Islet precursor cell (in vitro differentiated cells): Measurements from ENCODE around the gene NSD1.

Experiments used
- DNase-seq: peaks from one replicate; pipeline ENCODE4 v3.0.0-alpha.2; 2018

The NSD1 gene

DNA sequence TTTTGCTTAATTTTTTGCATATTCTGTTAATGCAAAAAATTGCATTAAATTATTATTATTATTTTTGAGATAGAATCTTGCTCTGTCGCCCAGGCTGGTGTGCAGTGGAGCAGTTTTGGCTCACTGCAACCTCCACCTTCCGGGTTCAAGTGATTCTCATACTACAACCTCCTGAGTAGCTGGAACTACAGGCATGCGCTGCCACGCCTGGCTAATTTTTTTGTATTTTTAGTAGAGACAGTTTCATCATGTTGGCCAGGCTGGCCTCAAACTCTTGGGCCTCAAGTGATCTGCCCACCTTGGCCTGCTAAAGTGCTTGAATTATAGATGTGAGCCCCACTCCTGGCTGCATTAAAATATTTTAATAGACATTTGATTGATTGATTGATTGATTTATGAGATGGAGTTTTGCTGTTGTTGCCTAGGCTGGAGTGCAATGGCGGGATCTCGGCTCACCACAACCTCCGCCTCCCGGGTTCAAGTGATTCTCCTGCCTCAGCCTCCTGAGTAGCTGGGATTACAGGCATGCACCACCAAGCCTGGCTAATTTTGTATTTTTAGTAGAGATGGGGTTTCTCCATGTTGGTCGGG, 44.4 kb downstream of the NSD1 start:
- peak; percentile 2 for DNase-seq

DNA sequence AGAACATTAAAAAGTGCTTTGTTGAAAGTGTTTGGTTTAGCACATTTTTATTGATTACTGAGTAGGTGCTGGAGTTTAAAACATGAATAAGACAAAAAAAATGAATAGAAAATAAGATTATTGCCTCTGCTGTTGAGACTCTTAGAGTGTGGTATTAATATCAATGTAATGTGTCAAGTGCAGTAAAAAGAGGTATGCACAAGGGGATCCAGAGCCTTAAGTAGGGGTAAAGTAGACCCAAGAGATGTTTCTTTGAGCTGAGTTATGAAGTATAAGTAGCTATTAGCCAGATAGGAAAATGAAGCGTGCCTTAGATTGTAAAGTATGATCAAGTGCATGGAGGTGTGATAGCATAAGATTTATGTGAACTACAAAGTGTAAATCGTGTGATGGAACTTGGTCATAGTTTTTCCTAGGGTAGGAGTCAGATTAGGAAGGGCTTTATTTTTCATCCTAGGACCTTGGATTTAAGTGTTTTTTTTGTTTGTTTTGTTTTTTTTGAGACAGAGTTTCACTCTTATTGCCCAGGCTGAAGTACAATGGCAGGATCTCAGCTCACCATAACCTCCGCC, 45.2 kb downstream of the NSD1 start:
- no peak for DNase-seq

DNA sequence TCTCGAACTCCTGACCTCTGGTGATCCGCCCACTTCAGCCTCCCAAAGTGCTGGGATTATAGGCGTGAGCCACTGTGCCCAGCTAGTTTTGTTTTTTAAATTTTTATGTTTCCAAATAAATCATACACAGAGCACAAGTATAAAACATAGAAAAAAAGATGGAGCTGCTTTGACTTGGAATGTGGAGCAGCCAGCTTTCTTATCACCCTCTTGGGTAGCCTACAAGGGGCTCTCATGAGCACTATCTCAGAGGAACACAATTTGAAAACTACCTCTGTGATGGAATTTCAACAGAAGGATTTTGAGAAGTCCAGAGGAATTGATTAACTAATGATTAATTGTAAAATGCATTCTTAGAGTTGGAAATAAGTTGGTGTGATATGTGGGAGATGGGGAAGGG, 45.9 kb downstream of the NSD1 start:
- DNase-seq, result peak; percentile 23

DNA sequence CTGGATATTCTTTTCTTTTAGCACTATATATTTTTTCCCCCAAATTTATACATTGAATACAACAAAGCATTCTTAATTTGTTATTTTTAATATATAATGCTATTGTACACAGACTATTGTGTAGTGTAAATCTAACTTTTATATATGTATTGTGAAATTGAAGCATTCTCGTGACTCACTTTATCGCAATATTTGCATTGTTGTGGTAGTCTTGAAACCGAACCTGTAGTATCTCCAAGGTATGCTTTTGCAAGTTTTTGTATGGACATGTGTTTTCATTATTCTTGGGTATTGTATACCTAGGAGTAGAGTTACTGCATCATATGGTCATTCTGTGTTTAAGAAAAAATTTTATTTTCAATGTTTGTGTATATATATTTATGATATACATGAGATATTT, 49.6 kb downstream of the NSD1 start:
- no peak for DNase-seq

DNA sequence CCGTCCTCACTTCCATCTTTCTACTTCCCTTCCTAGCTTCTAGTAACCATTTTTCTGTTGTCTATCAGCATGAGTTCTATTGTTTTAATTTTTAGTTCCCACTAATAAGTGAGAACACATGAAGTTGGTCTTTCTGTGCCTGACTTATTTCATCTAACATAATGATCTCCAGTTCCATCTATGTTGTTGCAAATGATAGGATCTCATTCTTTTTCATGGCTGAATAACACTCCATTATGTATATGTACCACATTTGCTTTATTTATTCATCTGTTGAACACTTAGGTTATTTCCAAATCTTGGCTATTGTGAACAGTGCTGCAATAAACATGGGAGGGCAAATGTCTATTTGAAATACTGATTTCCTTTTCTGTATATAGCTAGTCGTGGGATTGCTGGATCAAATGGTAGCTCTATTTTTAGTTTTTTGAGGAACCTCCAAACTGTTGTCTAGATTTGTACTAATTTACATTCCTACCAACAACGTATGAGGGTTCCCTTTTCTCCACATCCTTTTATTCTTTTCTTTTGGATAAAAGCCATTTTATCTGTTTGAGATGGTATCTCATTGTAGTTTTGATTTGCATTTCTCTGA, 50.3 kb downstream of the NSD1 start:
- no peak for DNase-seq

DNA sequence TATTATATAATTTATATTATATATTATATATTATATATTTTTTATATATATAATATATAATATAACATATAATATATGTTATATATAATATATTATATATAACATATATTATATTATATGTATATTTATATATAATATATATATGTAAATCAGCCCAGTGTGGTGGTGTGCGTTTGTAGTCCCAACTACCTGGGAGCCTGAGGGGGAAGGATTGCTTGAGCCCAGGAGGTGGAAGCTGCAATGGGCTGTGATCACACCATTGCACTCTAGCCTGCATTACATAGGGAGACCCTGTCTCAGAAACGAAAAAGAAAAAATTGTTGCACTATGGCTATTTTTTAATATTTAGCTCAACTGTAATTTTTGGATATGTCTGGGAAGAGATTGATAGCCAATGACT, 52.4 kb downstream of the NSD1 start:
- DNase-seq, result no peak

DNA sequence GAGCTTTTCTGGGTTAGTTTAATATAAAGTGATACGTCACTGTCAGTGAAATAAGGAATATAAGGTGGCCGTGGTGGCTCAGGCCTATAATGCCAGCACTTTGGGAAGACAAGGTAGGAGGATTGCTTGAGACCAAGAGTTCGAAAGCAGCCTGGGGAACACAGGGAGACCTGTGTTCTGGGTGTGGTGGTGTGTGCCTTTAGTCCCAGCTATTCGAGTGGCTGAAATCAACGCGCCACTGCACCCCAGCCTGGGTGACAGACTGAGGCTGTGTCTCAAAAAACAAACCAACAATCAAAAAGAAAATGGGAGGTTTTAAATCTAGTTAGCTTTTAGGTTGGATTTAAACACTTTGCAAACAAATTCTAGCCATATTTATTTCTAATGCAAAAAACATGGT, 53.1 kb downstream of the NSD1 start:
- DNase-seq, result no peak

DNA sequence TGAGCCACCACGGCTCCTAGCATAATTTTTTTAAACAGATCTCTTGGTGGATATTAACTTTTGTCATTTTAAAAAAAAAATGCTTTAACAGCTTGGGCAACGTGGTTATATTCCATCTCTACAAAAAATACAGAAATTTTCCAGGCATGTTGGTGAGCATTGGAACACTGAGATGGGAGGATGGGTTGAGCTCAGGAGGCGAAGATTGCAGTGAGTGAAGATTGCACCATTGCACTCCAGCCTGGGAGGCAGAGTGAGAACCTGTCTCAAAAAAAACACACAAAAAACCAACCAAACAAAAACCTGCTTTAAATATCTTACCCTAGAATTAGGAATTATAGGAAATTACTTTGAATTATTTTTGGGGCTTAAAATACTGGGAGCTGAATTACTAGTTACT, 55.2 kb downstream of the NSD1 start:
- DNase-seq, result no peak

DNA sequence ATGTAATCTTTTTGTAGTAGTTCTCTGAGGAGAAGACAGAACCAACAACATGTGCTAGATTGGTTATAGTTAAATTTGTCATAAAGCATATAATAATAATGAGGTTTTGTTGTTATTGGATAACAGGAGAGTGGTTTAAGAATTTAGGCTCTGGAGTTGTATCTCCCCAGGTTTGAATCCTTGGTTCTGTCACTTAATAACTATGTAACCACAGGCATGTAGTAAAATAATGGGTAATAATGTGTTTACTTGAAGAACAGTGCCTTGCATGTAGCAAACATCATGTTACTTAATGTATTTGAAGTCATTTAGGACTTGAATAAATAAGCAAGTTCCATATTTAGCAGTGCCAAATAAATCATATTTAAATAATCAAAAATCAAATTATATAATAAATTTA, 55.8 kb downstream of the NSD1 start:
- no peak for DNase-seq

DNA sequence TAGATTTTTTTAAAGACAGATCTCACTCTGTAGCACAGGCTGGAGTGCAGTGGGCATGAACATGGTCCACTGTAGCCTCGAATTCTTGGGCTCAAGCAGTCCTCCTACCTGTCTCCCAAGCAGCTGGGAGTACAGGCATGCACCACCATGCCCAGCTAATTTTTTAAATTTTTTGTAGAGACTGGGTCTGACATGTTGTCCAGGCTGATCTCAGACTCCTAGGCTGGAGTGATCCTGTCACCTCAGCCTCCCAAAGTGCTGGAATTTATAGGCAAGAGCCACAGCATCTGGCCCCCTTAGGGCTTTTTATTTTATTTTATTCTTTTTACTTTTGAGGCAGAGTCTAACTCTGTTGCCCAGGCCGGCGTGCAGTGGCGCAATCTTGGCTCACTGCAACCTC, 56.4 kb downstream of the NSD1 start:
- DNase-seq, result peak; percentile 55

DNA sequence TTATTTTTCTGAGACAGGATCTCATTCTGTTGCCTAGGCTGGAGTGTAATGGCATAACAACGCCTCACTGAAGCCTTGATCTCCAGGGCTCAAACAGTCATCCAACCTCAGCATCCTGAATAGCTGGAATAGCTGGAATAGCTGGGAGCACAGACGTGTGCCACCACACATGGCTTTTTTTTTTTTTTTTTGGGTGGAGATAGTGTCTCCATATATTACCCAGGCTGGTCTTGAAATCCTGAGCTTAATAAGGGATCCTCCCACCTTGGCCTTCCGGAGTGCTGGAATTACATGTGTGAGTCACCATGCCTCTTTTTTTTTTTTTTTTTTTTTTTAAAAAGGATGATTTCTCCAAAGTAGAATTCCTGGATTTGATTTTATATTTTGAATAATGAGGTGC, 60.7 kb downstream of the NSD1 start:
- DNase-seq, result peak; percentile 90

DNA sequence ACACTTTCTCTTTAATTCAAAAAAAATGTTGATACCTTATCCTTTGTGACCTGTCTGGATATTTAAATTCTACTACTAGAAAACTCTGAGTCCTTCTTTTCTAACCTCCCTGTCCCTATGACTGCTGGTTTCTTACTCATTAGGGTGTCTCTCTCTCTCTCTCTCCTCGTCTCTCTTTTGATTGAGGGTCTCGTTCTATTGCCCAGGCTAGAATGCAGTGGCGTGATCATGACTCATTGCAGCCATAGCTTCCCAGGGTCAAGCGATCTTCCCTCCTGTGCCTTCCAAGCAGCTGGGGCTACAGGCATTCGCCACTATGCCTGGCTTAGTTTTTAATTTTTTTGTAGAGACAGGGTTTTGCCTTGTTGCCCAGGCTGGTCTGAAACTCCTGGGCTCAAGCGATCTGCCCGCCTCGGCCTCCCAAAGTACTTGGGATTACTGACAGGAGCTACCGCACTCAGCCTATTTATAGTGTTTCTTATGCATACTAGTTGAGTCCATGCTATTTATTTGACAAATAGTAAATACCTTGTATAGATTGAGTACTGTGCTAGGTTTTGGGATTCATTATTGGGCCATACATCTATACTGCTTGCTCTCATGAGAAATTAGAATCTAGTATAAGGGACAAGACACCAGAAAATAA, 61.9 kb downstream of the NSD1 start:
- DNase-seq, result peak; percentile 56

DNA sequence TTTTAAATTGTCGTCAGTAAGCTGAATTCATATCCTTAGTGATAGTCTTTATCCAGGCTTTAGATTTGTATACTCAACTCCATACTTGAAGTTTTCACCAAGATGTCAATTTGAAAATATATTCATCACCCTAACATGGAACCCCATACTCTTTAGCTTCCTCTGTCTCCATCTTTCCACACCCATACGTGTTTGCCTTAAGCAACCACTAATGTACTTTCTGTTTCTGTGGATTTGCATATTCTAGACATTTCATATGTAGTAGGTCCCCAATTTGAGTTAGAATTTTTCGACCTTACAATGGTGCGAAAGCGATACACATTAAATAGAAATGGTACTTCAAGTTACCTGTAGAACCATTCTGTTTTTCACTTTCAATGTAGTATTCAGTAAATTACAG, 65.2 kb downstream of the NSD1 start:
- DNase-seq, result no peak

DNA sequence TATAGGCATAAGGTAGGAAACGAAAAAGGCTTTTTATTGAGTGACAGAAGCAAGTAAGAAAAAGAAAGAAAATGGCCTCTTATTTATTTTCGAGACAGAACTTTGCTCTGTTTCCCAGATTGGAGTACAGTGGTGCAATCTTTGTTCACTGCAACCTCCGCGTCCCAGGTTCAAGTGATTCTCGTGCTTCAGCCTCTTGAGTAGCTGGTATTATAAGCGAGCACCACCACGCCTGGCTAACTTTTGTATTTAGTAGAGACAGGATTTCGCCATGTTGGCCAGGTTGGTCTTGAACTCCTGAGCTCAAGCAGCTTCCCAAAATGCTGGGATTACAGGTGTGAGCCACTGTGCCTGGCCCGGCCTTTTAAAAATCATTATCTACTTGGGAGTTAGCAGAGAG, 70.7 kb downstream of the NSD1 start:
- no peak for DNase-seq

DNA sequence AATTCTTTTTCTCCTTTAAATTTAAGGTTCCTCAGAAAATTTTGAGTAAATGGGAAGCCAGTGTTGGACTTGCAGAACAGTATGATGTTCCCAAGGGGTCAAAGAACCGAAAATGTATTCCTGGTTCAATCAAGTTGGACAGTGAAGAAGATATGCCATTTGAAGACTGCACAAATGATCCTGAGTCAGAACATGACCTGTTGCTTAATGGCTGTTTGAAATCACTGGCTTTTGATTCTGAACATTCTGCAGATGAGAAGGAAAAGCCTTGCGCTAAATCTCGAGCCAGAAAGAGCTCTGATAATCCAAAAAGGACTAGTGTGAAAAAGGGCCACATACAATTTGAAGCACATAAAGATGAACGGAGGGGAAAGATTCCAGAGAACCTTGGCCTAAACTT, 76.0 kb downstream of the NSD1 start:
- no peak for DNase-seq

DNA sequence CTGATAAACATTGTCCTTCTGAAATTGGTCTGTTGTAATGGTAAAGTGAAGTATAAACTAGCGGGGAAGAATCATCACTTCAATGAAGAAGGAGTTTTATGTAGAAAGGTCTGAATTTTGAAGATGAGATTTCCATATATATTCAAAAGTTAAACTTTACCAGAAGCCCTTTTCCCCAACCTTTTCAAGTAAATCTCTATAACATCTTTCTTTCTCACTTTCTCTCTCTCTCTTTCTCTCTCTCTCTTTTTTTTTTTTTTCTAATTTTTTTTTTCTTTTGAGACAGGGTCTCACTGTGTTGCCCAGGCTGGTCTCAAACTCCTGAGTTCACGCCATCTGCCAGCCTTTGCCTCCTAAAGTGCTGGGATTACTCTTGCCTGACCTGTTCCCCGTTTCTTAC, 78.7 kb downstream of the NSD1 start:
- DNase-seq, result no peak

DNA sequence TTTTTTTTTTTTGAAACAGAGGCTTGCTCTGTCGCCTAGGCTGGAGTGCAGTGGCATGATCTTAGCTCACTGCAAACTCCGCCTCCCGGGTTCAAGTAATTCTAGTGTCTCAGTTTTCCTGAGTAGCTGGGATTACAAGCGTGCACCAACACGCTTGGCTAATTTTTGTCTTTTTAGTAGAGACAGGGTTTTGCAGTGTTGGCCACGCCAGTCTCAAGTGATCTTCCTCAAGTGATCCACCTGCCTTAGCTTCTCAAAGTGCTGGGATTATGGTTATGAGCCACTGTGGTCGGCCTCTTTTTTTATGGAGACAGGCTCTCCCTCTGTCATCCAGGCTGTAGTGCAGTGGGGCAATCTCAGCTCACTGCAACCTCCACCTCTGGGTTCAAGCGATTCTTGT, 87.0 kb downstream of the NSD1 start:
- DNase-seq, result no peak

DNA sequence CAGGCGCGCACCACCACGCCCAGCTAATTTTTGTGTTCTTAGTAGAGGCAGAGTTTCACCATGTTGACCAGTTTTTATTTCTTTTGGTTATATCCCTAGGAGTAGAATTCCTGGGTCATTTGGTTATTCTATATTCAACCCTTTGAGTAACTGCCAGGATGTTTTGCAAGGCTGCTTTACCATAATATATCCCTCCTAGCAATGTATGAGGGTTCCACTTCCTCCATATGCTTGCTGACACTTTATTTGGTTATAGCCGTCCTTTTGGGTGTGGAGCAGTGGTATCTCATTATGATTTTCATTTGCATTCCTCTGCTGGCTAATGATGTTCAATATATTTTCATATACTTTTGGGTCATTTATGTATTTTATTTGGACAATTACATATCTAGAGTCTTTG, 88.7 kb downstream of the NSD1 start:
- no peak for DNase-seq

DNA sequence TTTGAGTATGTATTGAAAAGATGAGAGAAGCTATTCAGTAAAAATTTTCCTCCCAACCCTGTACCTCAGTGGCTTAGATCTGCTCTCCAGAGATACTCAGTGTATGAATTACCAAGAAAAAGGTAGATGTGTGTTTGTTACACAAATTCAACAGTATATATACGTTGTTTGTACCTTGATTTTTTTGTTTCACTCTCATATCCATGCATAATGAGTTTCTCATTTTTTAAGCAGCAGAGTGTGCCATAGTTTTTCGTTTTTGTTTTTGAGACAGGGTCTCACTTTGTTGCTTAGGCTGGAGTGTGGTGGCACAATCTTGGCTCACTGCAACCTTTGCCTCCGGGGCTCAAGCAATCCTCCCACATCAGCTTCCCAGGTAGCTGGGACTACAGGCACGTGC, 92.2 kb downstream of the NSD1 start:
- DNase-seq, result no peak

DNA sequence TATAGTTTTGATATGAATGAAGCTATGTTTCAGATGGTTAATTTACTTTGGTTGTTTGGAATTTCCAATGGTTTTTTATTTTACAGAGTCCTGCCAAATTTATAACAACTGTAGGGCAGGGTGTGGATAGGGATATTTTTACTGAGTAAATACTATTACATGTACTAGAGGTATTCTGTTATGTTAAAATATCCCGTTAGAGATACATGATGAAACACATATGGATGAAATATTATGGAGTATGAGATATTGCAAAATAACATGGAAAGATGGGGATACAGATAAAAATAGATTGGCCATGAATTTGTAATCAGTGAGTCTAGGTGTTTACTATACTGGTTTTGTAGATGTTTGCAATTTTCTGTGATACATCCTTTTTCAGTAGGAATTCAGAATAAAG, 93.3 kb downstream of the NSD1 start:
- DNase-seq, result no peak

DNA sequence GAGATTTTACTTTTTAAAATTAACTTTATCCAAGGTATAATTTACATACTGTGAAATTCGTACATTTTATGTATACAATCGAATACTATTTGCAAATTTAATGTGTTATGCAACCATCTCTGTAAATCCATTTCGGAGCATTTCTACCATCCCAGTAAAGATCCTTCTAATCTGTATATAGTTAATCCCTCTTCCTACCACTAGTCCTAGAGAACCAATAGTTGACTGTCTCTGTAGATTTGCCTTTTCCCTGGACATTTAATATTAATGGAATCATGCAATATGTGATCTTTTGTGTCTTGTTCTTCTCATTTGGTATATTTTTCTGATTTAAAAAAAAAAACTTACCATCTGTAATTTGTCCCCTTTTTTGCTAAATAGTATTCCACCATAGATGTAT, 95.2 kb downstream of the NSD1 start:
- no peak for DNase-seq

DNA sequence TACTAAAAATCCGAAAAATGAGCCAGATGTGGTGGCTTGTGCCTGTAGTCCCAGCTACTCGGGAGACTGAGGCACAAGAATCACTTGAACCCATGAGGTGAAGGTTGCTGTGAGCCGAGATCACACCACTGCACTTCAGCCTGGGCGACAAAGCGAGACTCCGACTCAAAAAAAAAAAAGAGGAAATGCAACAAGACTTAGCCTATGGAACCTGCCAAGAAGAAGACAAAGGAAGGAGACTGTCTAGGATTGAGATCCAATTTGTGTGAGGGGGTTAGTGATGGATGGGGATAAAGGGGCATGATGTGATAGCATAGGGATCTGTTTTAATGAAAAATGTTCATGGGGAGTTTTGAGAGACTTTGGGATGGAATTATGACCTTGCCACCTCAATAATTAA, 97.1 kb downstream of the NSD1 start:
- DNase-seq, result no peak

DNA sequence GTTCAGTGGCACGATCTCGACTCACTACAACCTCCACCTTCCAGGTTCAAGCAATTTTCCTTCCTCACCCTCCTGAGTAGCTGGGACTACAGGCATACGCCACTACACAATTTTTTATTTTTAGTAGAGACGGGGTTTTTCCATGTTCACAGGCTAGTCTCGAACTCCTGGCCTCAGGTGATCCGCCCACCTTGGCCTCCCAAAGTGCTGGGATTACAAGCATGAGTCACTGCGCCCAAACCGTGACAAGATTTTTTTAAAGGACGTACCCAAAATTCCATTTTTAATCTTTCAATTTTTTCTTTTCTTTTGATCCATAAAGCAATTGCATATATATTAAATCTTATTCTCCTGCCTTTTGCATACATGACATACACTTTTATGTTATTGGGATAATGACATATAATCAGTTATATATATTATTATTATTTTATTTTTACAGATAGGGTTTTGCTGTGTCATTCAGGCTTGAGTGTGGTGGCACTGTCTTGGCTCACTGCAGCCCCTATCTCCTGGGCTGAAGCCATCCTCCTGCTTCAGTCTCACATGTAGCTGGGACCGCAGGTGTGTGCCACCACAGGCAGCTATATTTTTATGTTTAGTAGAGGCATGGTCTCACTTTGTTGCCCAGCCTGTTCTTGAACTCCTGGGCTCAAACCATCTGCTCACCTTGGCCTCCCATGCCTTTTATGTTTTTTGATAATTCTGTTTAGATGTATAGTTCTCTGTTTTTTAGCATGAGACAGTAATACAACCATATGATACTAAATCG, 98.1 kb downstream of the NSD1 start:
- DNase-seq, result no peak

DNA sequence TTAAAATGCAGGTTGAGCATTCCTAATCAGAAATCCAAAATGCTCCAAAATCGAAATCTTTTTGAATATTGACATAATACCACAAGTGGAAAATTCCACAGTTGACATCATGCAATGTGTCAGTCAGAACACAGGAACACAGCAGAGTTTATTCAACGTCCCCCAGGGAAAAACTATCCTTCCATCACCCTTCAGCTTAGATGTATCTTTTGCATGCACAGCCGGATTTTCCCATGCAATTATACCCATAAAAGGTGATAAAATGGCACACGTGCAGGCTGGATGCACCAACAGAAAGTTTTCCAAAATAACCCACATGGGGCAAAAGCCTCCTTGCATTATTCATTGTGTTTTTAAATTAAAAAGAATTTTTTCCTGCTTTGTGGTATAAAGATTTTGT, 98.8 kb downstream of the NSD1 start:
- DNase-seq, result no peak
